Adrenal gland (tissue), 5 donors: ENCODE results near the gene PAX5.

Experiments used
- CTCF ChIP-seq, 6 experiments: fragments of 450-650 bp in 4 of 6; fragments of 200-600 bp in 2 of 6; sonication (generic) in 1 of 6; IDR thresholded peaks; 1 replicate in 5 of 6; 2 replicates in 1 of 6; pipeline versions ENCODE4 v1.5.1 to v1.8.0; 2016 to 2021; ENCODE audit warnings: antibody characterized with exemption in 6 of 6, mild to moderate bottlenecking in 2 of 6, moderate library complexity in 1 of 6
- POLR2A ChIP-seq, 2 donors: fragments of 450-650 bp; IDR thresholded peaks; one replicate each; pipeline ENCODE4 v1.6.1; 2017; ENCODE audit warnings: antibody characterized with exemption in 2 of 2, mild to moderate bottlenecking in 2 of 2, moderate library complexity in 1 of 2
- donor health status: DM: no; HTN: no; CAD: no.

- TF ChIP-seq CTCF (IDR thresholded peaks at IDR 0.05) = no peak
- no peak for TF ChIP-seq POLR2A (IDR thresholded peaks at IDR 0.05)
Observed at GRCh38 chr9:36933676-36934215, 100.3 kb downstream of the PAX5 start.
